ENCODE measurements around the gene PCGF2.

DNA sequence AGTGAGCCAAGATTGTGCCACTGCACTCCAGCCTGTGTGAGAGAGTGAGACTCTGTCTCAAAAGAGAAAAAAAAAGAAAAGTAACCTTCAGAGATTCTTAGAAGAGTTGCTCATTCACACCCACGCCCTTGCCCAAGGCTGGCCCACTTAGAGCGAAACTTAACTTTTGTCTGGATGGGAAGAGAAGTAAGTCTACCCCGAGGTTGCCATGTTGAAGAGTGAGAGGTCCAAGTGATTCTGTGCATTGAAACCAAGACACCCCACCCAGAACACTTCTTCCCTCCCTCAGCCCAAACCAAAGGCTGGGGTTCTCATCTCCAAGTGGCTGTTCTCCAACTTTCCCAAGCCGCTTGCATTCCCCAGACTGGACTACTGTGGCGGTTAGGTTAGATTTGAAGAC lies 20.4 kb downstream of the PCGF2 start:
- TF ChIP-seq, protein P1, sequence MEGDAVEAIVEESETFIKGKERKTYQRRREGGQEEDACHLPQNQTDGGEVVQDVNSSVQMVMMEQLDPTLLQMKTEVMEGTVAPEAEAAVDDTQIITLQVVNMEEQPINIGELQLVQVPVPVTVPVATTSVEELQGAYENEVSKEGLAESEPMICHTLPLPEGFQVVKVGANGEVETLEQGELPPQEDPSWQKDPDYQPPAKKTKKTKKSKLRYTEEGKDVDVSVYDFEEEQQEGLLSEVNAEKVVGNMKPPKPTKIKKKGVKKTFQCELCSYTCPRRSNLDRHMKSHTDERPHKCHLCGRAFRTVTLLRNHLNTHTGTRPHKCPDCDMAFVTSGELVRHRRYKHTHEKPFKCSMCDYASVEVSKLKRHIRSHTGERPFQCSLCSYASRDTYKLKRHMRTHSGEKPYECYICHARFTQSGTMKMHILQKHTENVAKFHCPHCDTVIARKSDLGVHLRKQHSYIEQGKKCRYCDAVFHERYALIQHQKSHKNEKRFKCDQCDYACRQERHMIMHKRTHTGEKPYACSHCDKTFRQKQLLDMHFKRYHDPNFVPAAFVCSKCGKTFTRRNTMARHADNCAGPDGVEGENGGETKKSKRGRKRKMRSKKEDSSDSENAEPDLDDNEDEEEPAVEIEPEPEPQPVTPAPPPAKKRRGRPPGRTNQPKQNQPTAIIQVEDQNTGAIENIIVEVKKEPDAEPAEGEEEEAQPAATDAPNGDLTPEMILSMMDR (IDR thresholded peaks at IDR 0.05), result no peak
- no peak for TF ChIP-seq EZH2phosphoT487 (IDR thresholded peaks at IDR 0.05)
- TF ChIP-seq EZH2 (IDR thresholded peaks at IDR 0.05), result no peak
